GM19328 (cell line): ENCODE measurements around the gene ATF7IP.

Experiments used
- ATAC-seq: cut with Tn5 transposase; IDR thresholded peaks from one replicate; pipeline ENCODE4 v1.9.1; 2021; ENCODE audit warnings: mild to moderate bottlenecking, moderate library complexity; ENCODE audit not compliant: unreplicated experiment

Gene ATF7IP

GRCh38 chr12:14473707-14474287 is 108.3 kb downstream of the ATF7IP start:
- ATAC-seq = no peak

- ATAC-seq = no peak
Observed at GRCh38 chr12:14479004-14479403, 113.5 kb downstream of the ATF7IP start.

GRCh38 chr12:14481201-14481600 is 115.7 kb downstream of the ATF7IP start:
- no peak for ATAC-seq

- no peak for ATAC-seq
Observed at GRCh38 chr12:14482361-14482760, 116.9 kb downstream of the ATF7IP start.

- ATAC-seq = no peak
Observed at GRCh38 chr12:14482886-14483285, 117.4 kb downstream of the ATF7IP start.

- no peak for ATAC-seq
Observed at GRCh38 chr12:14495326-14495725, 129.8 kb downstream of the ATF7IP start.

- ATAC-seq = no peak
Observed at GRCh38 chr12:14505626-14506596, 140.4 kb downstream of the ATF7IP start.

GRCh38 chr12:14510574-14510973 is 145.1 kb downstream of the ATF7IP start:
- ATAC-seq = no peak

GRCh38 chr12:14514154-14514842 is 148.8 kb downstream of the ATF7IP start:
- no peak for ATAC-seq

- ATAC-seq = no peak
Observed at GRCh38 chr12:14514946-14515345, 149.5 kb downstream of the ATF7IP start.

GRCh38 chr12:14521822-14522221 is 156.3 kb downstream of the ATF7IP start:
- no peak for ATAC-seq

- ATAC-seq = no peak
Observed at GRCh38 chr12:14525964-14526363, 160.5 kb downstream of the ATF7IP start.

- no peak for ATAC-seq
Observed at GRCh38 chr12:14532152-14532551, 166.7 kb downstream of the ATF7IP start.

GRCh38 chr12:14537088-14537487 is 171.6 kb downstream of the ATF7IP start:
- no peak for ATAC-seq

GRCh38 chr12:14540801-14541462 is 175.4 kb downstream of the ATF7IP start:
- no peak for ATAC-seq

- ATAC-seq = no peak
Observed at GRCh38 chr12:14545144-14546124, 180.0 kb downstream of the ATF7IP start.

- no peak for ATAC-seq
Observed at GRCh38 chr12:14547571-14547970, 182.1 kb downstream of the ATF7IP start.

GRCh38 chr12:14548609-14549008 is 183.1 kb downstream of the ATF7IP start:
- ATAC-seq = no peak
